ENCODE results near the gene CEACAM1. TPM values are rescaled to one million over a fixed set of nuclear protein-coding genes. Genes with fewer than 3 reads are reported as not detected.

CEACAM1 gene
- total and polyA plus RNA-seq, 2 of the 13 experiments (the other 11 are each of a cell fraction or from before 2014, with no cell fraction given): 13.5 to 332 TPM

GRCh38 chr19:42576241-42576640, 48.0 kb upstream of the CEACAM1 start:
- no peaks in the 10 kb centered on the region for H3K79me2 ChIP-seq (ENCODE audit: insufficient read depth, low read length)
- CTCF ChIA-PET (ENCODE audit: low intra/inter-chr PET ratio, low total read pairs): no interaction called here
- 3% methylated on average over 2 of the region's 2 CpGs for WGBS (ENCODE audit: low lambda C conversion rate)
- H3K27me3 ChIP-seq (ENCODE audit: control insufficient read depth in 1 of 2, insufficient read depth in 2 of 2, low read length in 2 of 2): peaks cover 1 to 3% of the 10 kb centered on the region in 2 experiments; a peak in 3 of 5 replicates
- no peak overlapping the region for H3K4me2 ChIP-seq (ENCODE audit: low read depth, low read length)
- POLR2A ChIA-PET: no interaction called here
- in situ Hi-C loops (cut with HindIII; ENCODE audit: extremely low pct_ligation_motif_present, low pct_unique_long_range_greater_than_20kb) (no loop called here), intact Hi-C loops (cut with micrococcal nuclease; ENCODE audit: unreplicated experiment) (no loop called here)
- H3K4me1 ChIP-seq (ENCODE audit: insufficient read depth, low read length): no peaks in the 10 kb centered on the region
- H3K36me3 ChIP-seq (replicated peaks in 1 of 2; ENCODE audit: control insufficient read depth in 1 of 2, insufficient read depth in 2 of 2, low read length in 2 of 2): no peaks in the 10 kb centered on the region
- H2AFZ ChIP-seq (ENCODE audit: low read length): no peak overlapping the region
- H4K20me1 ChIP-seq (ENCODE audit: insufficient read depth, low read length): no peaks in the 10 kb centered on the region
- no peak overlapping the region for H3K9ac ChIP-seq (ENCODE audit: insufficient read depth, low read depth, low read length)
- FAIRE-seq: no peak
- no TSS peak for BruUV-seq (replicated peaks)
- H3K4me3 ChIP-seq (replicated peaks in 1 of 3; ENCODE audit: insufficient read depth in 1 of 3, low read depth in 2 of 3, low read length in 3 of 3): no peak overlapping the region
- no peaks in the 10 kb centered on the region for H3K9me3 ChIP-seq (ENCODE audit: low read length)
- H3K27ac ChIP-seq (ENCODE audit: extremely low read length, insufficient read depth, low read length): no peak overlapping the region
- no peak for DNase-seq (ENCODE audit: low spot score)
- ATAC-seq: no peak
- TF ChIP-seq ZNF737 (CRISPR knock-in tag; IDR thresholded peaks at IDR 0.05; ENCODE audit: borderline replicate concordance) (no peak), ZBTB40 (IDR thresholded peaks at IDR 0.05) (no peak), ZBTB40 (CRISPR knock-in tag; IDR thresholded peaks at IDR 0.05) (no peak), TEAD3 (CRISPR knock-in tag; optimal IDR thresholded peaks at IDR 0.05; ENCODE audit: borderline replicate concordance) (no peak), FOXA1 (IDR thresholded peaks at IDR 0.05) (no peak), FOXA1 (CRISPR knock-in tag; IDR thresholded peaks at IDR 0.05) (no peak), NFKB2 (CRISPR knock-in tag; IDR thresholded peaks at IDR 0.05; ENCODE audit: borderline replicate concordance) (no peak), REXO4 (CRISPR knock-in tag; IDR thresholded peaks at IDR 0.05; ENCODE audit: borderline replicate concordance) (no peak), SNAPC4 (CRISPR knock-in tag; IDR thresholded peaks at IDR 0.05) (no peak), ZNF205 (CRISPR knock-in tag; IDR thresholded peaks at IDR 0.05) (no peak), ISL2 (CRISPR knock-in tag; IDR thresholded peaks at IDR 0.05) (no peak), NFYC (CRISPR knock-in tag; IDR thresholded peaks at IDR 0.05) (no peak), ZNF24 (IDR thresholded peaks at IDR 0.05) (no peak)

Data from HepG2 (cell line).